Activated T-helper 17 cell treated with anti-CD3 and anti-CD28 coated beads, Interleukin-2, amount 50 U/mL, for 72 hours (primary cell): ENCODE data around the gene ZNF710. TPM values are rescaled to one million over a fixed set of nuclear protein-coding genes. Genes with fewer than 3 reads are reported as not detected.

Experiments used
- ATAC-seq: fragments of 150-1000 bp; cut with Tn5 transposase; replicated peaks from 2 replicates; pipeline ENCODE4 v1.10.0; 2021; ENCODE audit warnings: mild to moderate bottlenecking, moderate library complexity
- H3K27ac Mint-ChIP-seq: one replicate; pipeline ENCODE4 v1.8.0; 2022; ENCODE audit warnings: mixed read lengths
- H3K27me3 Mint-ChIP-seq: one replicate; pipeline ENCODE4 v1.8.0; 2022; ENCODE audit warnings: mixed read lengths
- H3K36me3 Mint-ChIP-seq: one replicate; pipeline ENCODE4 v1.8.0; 2022; ENCODE audit warnings: low read depth, mild to moderate bottlenecking, mixed read lengths
- H3K4me1 Mint-ChIP-seq: one replicate; pipeline ENCODE4 v1.8.0; 2022; ENCODE audit warnings: mixed read lengths
- H3K4me3 Mint-ChIP-seq: one replicate; pipeline ENCODE4 v1.8.0; 2022; ENCODE audit warnings: mild to moderate bottlenecking, mixed read lengths
- H3K9me3 Mint-ChIP-seq: one replicate; pipeline ENCODE4 v1.8.0; 2022; ENCODE audit warnings: mixed read lengths
- total RNA-seq, 2 donors: library from RNA; stranded (reverse); gene quantifications; one replicate each; pipeline ENCODE4 v1.2.3, GENCODE V29; 2022

The ZNF710 gene
- total RNA-seq, 2 donors from 2014 or later: 12.2 to 15.4 TPM

- Mint-ChIP-seq H3K4me3 (no peak overlapping the region), H3K36me3 (no peaks in the 10 kb centered on the region), H3K27ac (no peak overlapping the region), H3K27me3 (no peaks in the 10 kb centered on the region), H3K9me3 (no peaks in the 10 kb centered on the region), H3K4me1 (no peaks in the 10 kb centered on the region)
- no peak for ATAC-seq
Measured at GRCh38 chr15:90019611-90020010, 18.5 kb downstream of the ZNF710 start.

- H3K9me3 Mint-ChIP-seq: no peaks in the 10 kb centered on the region
- no peak overlapping the region for H3K27ac Mint-ChIP-seq
- no peaks in the 10 kb centered on the region for H3K36me3 Mint-ChIP-seq
- no peak for ATAC-seq
- H3K4me3 Mint-ChIP-seq: no peak overlapping the region
- H3K27me3 Mint-ChIP-seq: no peaks in the 10 kb centered on the region
- H3K4me1 Mint-ChIP-seq: no peaks in the 10 kb centered on the region
Measured at GRCh38 chr15:90020021-90020735, 19.1 kb downstream of the ZNF710 start.

- Mint-ChIP-seq H3K4me1 (no peaks in the 10 kb centered on the region), H3K27me3 (no peaks in the 10 kb centered on the region), H3K4me3 (no peak overlapping the region), H3K27ac (no peak overlapping the region), H3K9me3 (no peaks in the 10 kb centered on the region), H3K36me3 (no peaks in the 10 kb centered on the region)
- ATAC-seq: no peak
Measured at GRCh38 chr15:90020936-90021507, 19.9 kb downstream of the ZNF710 start.

GRCh38 chr15:90022345-90022744, 21.2 kb downstream of the ZNF710 start:
- H3K4me3 Mint-ChIP-seq: no peak overlapping the region
- no peaks in the 10 kb centered on the region for H3K27me3 Mint-ChIP-seq
- no peaks in the 10 kb centered on the region for H3K36me3 Mint-ChIP-seq
- no peaks in the 10 kb centered on the region for H3K4me1 Mint-ChIP-seq
- ATAC-seq: no peak
- H3K9me3 Mint-ChIP-seq: no peaks in the 10 kb centered on the region
- no peak overlapping the region for H3K27ac Mint-ChIP-seq

- Mint-ChIP-seq H3K4me1 (no peaks in the 10 kb centered on the region), H3K27me3 (no peaks in the 10 kb centered on the region), H3K4me3 (no peak overlapping the region), H3K36me3 (no peaks in the 10 kb centered on the region), H3K9me3 (no peaks in the 10 kb centered on the region), H3K27ac (no peak overlapping the region)
- ATAC-seq: no peak
Measured at GRCh38 chr15:90022905-90023700, 22.0 kb downstream of the ZNF710 start.

- Mint-ChIP-seq H3K4me3 (no peak overlapping the region), H3K27me3 (no peaks in the 10 kb centered on the region), H3K9me3 (no peaks in the 10 kb centered on the region), H3K27ac (peak overlapping the region; percentile 55), H3K4me1 (peaks cover 5% of the 10 kb centered on the region), H3K36me3 (no peaks in the 10 kb centered on the region)
- no peak for ATAC-seq
Measured at GRCh38 chr15:90024406-90024805, 23.3 kb downstream of the ZNF710 start.

- Mint-ChIP-seq H3K4me3 (no peak overlapping the region), H3K27me3 (no peaks in the 10 kb centered on the region), H3K4me1 (peaks cover 5% of the 10 kb centered on the region), H3K36me3 (no peaks in the 10 kb centered on the region), H3K27ac (no peak overlapping the region), H3K9me3 (no peaks in the 10 kb centered on the region)
- ATAC-seq: no peak
Measured at GRCh38 chr15:90025489-90026033, 24.4 kb downstream of the ZNF710 start.

- H3K27ac Mint-ChIP-seq: no peak overlapping the region
- no peaks in the 10 kb centered on the region for H3K36me3 Mint-ChIP-seq
- no peak for ATAC-seq
- H3K4me1 Mint-ChIP-seq: peaks cover 19% of the 10 kb centered on the region
- no peak overlapping the region for H3K4me3 Mint-ChIP-seq
- H3K27me3 Mint-ChIP-seq: no peaks in the 10 kb centered on the region
- no peaks in the 10 kb centered on the region for H3K9me3 Mint-ChIP-seq
Measured at GRCh38 chr15:90028376-90028944, 27.3 kb downstream of the ZNF710 start.

GRCh38 chr15:90029024-90029423, 27.9 kb downstream of the ZNF710 start:
- Mint-ChIP-seq H3K9me3 (no peaks in the 10 kb centered on the region), H3K4me1 (peaks cover 21% of the 10 kb centered on the region), H3K4me3 (no peak overlapping the region), H3K27ac (no peak overlapping the region), H3K27me3 (no peaks in the 10 kb centered on the region), H3K36me3 (no peaks in the 10 kb centered on the region)
- no peak for ATAC-seq

- H3K4me1 Mint-ChIP-seq: peaks cover 25% of the 10 kb centered on the region
- ATAC-seq: no peak
- H3K4me3 Mint-ChIP-seq: no peak overlapping the region
- H3K36me3 Mint-ChIP-seq: no peaks in the 10 kb centered on the region
- H3K9me3 Mint-ChIP-seq: no peaks in the 10 kb centered on the region
- no peak overlapping the region for H3K27ac Mint-ChIP-seq
- H3K27me3 Mint-ChIP-seq: no peaks in the 10 kb centered on the region
Measured at GRCh38 chr15:90030376-90030775, 29.3 kb downstream of the ZNF710 start.

- Mint-ChIP-seq H3K36me3 (no peaks in the 10 kb centered on the region), H3K27me3 (no peaks in the 10 kb centered on the region), H3K4me1 (peaks cover 29% of the 10 kb centered on the region), H3K27ac (peak overlapping the region; percentile 77), H3K9me3 (no peaks in the 10 kb centered on the region), H3K4me3 (peak overlapping the region; percentile 61)
- ATAC-seq: peak; percentile 86
Measured at GRCh38 chr15:90031231-90031791, 30.2 kb downstream of the ZNF710 start.

GRCh38 chr15:90033006-90033405, 31.9 kb downstream of the ZNF710 start:
- Mint-ChIP-seq H3K36me3 (no peaks in the 10 kb centered on the region), H3K27me3 (no peaks in the 10 kb centered on the region), H3K9me3 (no peaks in the 10 kb centered on the region), H3K4me1 (peaks cover 43% of the 10 kb centered on the region), H3K27ac (peak overlapping the region; percentile 71), H3K4me3 (peak overlapping the region; percentile 55)
- ATAC-seq: no peak

GRCh38 chr15:90033448-90033847, 32.3 kb downstream of the ZNF710 start:
- no peaks in the 10 kb centered on the region for H3K9me3 Mint-ChIP-seq
- no peaks in the 10 kb centered on the region for H3K36me3 Mint-ChIP-seq
- H3K4me1 Mint-ChIP-seq: peaks cover 46% of the 10 kb centered on the region
- peak overlapping the region; percentile 71 for H3K27ac Mint-ChIP-seq
- no peaks in the 10 kb centered on the region for H3K27me3 Mint-ChIP-seq
- ATAC-seq: no peak
- peak overlapping the region; percentile 55 for H3K4me3 Mint-ChIP-seq
